Skin of body (tissue), 2 donors: Measurements from ENCODE around the gene SMARCB1. TPM values are rescaled to one million over a fixed set of nuclear protein-coding genes. Genes with fewer than 3 reads are reported as not detected.

Experiments
- DNase-seq: peaks from one replicate; lab custom pipeline; 2025; lab: John Stamatoyannopoulos, UW
- total RNA-seq: library from RNA; depleted of rRNA; stranded (reverse); fragments of >200 nt; gene quantifications from one replicate; pipeline ENCODE4 v1.2.3, GENCODE V29; 2014

Gene SMARCB1
- total RNA-seq, 1 donor from 2014 or later = 24.8 TPM

DNA sequence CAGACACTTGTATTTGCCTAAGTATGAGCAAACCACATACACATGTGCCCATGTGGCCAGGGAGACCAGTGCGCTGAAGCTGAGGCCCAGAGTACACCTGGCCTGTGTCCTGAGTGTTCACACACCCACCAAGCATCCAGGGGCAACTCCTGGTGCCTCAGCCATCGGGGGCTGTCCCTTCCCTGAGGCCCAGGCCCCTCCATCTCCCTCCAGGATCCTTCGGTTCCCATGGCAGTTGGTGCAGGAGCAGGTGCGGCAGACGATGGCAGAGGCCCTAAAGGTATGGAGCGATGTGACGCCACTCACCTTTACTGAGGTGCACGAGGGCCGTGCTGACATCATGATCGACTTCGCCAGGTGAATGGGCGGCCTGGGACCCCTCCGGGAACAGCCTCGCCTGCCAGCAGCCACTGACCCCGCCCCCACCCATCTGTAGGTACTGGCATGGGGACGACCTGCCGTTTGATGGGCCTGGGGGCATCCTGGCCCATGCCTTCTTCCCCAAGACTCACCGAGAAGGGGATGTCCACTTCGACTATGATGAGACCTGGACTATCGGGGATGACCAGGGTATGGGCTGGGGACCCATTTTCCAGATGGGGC lies 6.5 kb upstream of the SMARCB1 start:
- no peak for DNase-seq

DNA sequence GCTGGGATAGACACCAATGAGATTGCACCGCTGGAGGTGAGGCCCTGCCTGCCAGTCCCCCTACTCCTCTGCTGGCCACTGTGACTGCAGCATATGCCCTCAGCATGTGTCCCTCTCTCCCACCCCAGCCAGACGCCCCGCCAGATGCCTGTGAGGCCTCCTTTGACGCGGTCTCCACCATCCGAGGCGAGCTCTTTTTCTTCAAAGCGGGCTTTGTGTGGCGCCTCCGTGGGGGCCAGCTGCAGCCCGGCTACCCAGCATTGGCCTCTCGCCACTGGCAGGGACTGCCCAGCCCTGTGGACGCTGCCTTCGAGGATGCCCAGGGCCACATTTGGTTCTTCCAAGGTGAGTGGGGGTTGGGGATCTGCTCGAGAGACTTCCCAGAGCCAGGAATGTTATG lies 5.7 kb upstream of the SMARCB1 start:
- no peak for DNase-seq

DNA sequence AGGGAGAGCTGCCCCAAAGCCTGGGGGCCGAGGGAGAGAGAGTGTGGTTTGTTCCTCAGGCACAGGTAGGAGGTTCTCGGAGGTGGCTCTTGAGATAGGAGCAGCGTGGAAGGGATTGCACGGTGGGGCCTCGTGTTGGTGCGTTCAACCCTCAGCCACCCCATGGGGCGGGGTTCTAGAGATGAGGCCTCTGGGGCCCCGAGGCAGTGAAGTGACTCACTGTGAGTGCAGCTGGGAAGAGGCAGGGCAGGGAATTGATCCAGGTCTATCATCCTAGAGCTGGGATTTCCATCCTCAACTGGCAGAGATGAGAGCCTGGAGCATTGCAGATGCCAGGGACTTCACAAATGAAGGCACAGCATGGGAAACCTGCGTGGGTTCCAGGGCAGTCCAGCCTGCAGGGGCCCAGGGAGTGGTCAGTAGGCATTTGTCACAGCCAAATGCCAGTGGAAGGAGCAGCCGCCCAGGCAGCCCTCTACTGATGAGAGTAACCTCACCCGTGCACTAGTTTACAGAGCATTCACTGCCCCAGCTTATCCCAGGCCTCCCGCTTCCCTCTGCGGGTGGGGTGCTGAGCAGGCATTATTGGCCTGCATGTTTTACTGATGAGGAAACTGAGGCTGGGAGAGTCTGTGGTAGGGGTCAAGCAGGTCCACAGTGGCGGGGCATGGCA lies 5.1 kb upstream of the SMARCB1 start:
- peak; percentile 22 for DNase-seq

DNA sequence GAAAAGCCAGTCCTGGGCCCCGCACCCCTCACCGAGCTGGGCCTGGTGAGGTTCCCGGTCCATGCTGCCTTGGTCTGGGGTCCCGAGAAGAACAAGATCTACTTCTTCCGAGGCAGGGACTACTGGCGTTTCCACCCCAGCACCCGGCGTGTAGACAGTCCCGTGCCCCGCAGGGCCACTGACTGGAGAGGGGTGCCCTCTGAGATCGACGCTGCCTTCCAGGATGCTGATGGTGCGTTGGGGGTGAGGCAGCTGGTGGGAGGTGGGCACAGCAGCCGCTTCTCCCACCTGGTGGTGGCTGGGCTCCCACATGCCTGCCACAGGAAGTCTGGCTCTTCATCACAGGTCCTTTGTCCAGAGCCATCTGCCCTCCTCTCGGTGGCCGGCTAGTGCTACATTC lies 4.5 kb upstream of the SMARCB1 start:
- DNase-seq = no peak

DNA sequence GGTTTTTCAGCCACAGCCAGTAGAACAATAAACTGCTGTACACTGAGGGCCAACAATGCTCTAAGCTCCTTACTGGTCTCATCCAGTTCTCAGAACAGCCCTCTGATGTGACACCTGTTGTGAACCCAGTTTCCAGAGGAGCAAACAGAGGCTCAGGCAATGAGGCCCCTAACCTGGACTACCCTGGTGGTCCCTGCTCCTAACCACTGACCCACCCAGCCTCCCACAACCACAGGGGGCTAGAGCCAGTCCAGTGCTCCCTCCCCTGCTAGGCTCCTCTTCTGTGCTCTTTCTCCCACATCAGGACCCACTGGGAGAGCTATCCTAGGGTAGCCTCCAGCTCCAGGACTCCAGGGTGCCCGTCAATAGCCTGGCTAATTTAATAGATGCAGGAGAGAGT lies 4.1 kb upstream of the SMARCB1 start:
- no peak for DNase-seq

DNA sequence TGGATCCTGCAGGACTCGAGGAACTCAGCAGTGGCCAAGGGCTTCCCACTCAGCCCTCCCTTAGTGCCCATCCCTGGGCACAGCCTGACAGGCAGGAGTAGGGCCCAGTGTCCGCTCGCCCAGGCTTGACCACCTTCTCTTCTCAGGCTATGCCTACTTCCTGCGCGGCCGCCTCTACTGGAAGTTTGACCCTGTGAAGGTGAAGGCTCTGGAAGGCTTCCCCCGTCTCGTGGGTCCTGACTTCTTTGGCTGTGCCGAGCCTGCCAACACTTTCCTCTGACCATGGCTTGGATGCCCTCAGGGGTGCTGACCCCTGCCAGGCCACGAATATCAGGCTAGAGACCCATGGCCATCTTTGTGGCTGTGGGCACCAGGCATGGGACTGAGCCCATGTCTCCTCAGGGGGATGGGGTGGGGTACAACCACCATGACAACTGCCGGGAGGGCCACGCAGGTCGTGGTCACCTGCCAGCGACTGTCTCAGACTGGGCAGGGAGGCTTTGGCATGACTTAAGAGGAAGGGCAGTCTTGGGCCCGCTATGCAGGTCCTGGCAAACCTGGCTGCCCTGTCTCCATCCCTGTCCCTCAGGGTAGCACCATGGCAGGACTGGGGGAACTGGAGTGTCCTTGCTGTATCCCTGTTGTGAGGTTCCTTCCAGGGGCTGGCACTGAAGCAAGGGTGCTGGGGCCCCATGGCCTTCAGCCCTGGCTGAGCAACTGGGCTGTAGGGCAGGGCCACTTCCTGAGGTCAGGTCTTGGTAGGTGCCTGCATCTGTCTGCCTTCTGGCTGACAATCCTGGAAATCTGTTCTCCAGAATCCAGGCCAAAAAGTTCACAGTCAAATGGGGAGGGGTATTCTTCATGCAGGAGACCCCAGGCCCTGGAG lies 3.3 kb upstream of the SMARCB1 start:
- DNase-seq = no peak

DNA sequence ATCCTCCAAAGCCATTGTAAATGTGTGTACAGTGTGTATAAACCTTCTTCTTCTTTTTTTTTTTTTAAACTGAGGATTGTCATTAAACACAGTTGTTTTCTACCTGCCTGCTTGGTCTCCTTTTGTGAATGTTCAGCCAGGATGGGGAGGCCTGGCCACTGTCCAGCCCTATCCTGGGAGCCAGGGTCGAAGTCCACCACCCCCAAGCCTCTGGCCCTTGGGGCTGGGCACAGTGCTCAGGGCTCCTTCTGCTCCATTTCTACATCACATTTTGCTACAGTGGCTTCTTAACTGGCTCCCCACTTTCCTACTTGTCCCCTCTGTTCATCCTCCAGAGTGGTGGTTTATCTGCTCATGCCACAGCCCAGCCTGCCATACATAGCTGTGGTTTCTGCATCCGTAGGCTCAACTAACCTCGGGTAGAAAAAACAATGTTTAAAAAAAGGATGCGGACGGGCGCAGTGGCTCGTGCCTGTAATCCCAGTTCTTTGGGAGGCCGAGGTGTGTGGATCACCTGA lies 2.5 kb upstream of the SMARCB1 start:
- no peak for DNase-seq

DNA sequence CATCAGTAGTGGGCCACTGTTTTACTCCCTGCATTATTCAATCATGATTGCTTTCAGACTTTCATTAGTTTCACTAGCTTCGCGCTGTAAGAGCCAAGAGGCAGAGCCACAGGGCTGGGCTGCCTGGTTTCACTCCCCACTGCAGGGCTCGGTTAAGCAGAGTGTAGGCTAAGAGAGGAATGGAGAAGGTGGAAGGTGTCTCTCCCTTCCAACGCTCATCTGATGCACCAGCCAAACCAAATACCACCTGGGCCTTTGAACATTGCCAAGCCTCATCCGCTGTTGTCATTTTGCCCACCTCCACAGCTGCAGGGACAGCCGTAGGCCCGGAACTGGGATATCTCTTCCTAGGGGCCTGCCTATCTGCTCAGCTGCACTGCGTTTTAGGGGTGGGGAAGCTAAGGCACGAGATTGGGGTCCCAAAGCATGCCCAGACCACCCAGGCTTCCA lies 480 bp upstream of the SMARCB1 start:
- DNase-seq = no peak

DNA sequence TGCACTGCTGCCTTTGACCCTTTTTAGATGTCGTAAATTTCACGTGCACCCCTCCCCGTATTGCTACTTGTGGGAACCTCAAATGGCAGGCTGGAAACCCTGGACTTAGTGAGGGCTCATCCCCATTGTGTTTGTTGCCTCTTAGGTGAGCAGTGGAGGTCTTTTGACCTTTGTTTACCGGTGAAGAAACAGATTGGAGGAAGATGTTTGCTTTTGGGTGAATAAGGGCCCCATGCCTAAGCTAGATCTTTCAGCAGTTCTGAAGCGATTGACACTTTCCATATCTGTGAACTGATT lies 782 bp downstream of the SMARCB1 start:
- DNase-seq = no peak

DNA sequence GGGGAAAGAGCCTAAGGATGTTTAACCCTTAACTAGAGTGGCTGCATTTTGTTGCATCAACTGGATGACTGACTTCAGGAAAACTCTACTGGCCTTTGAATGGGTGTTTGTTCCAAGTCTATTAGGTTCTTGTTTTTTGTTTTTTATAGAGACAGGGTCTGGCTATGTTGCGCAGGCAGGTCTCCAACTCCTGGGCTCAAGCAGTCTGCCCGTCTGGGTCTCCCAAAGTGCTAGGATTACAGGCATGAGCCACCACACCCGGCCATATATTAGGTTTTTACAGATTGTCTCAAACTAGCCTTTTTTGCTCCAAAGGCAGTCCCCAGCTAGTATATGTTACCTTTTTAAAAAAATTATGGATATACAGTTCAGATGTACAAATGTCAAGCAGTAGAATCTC lies 1.1 kb downstream of the SMARCB1 start:
- DNase-seq = no peak

DNA sequence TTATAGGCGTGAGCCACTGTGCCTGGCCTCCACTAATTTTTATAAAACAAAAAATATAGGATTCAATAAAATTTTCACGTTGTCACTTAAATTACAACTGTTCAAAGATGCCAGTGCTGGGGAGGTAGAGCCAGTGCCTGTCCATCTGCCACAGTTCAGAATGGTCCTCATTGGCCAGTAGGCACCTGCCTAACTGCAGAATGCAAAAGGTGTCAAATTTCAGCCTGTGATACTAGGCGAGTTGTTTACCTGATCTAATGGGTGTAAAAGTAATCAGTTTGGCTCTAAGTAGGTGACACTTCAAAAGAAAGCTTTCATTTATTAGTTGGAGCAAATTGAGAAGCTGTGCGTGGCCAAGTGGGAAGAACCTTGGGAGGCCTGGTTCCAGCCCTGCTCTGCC lies 2.4 kb downstream of the SMARCB1 start:
- DNase-seq = no peak

DNA sequence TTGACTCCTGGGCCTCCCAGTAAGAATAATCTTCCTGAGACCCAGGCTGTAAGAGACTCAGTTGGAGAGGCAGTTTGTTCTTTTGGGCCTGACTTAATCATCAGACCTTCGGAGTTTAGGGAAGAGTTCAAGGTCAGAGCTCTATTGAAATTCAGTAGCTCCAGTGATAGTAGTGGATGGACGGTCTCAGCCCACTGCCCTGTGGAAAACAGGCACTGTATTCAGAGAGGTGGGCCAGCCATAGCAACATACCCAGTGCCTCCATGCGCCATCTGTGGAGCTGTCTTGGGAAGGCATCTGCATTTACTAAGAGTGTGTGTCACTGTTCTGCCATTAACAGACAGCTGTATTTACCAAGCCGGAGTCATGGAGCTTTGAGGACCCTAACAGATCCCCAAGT lies 2.9 kb downstream of the SMARCB1 start:
- DNase-seq = no peak

DNA sequence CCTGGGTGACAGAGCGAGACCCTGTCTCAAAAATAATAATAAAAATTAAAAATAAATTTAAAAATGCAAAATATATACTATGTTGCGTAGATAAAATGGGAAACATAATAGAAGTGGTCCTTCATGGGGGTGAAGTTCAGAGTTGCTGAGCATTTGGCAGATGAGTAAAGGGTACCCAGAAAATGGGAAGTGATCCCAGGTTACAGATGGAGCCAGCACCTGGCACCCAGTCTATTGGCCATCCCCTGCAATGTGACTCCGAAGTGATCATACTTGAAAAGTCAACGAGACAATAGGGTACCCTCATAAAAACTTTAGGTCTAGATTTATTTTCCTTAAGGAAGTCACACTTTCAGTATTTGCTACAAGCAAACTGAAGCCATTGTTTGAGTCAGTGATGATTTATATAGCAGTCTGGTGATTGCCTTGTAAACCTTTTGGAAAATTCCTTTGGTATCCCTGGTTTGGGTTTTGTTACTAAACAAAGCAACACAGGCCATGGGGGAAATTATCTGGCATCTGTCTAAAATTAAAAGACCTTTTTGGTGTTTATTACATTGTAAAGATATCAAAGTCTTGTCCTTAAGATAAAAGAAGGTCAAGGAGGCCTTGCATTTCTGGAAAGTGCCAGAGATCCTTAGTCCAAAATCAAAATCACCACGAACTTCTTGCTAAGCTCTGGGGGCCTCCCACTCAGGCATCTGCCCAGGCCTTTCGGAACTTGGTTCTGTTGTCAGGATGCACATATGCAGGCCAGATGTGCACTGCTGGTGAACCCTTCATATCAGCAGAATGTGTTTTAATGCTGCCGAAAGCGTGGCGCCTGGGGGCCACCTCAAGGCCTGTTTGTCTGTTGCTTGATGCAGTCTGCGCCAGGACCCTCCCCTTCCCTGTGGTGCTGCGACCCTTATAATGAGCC lies 4.3 kb downstream of the SMARCB1 start:
- peak; percentile 90 for DNase-seq

DNA sequence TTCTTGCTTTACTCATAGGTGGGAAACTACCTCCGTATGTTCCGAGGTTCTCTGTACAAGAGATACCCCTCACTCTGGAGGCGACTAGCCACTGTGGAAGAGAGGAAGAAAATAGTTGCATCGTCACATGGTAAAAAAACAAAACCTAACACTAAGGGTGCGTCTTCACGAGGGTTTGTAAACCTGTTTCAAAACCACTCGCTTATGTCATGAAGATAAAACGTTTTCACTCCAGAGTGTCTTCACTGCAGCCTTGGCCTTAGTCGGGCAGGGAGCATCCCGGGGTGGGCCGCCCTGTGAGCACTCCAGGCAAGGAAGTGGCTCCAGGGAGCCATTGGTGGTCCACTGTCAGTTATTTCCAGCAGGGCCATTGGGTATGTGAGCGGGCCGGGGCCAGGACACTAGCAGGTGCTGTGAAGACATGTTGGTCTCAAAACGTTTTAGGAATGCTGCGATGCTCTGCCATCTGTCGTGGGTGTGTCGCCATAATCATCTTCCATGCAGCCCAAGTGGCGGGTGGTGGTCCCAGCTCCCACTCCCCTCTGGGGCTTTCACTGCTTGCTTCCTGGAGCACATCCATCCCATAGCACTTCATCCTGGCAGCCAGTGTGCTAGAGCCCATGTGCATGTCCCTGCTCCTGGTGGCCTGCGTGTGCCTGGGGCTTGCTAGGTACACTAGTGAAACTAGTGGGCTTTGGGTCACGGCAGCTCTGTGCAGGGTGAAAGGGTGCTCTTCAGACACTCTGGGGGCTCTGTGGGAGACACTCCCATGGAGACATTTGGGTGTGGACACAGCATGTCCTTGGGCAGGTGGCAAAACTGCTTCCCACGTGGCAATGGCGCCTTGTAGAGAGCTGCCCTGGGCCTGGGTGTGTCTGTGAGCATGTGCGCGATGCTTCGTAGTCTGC lies 5.2 kb downstream of the SMARCB1 start:
- DNase-seq = no peak

DNA sequence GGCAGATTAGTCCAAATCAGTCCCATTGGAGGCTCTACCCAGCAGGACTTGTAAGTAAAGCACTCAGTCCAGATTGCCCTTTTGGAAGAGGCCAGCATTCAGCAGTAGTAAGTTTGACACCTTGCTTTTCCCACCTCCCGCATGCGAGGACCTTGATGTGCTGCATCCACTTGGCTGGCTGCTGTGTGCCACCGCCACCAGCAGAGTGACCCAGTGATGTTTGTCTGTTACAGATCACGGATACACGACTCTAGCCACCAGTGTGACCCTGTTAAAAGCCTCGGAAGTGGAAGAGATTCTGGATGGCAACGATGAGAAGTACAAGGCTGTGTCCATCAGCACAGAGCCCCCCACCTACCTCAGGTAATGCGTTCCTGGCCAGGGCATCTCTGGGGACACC lies 6.6 kb downstream of the SMARCB1 start:
- no peak for DNase-seq

DNA sequence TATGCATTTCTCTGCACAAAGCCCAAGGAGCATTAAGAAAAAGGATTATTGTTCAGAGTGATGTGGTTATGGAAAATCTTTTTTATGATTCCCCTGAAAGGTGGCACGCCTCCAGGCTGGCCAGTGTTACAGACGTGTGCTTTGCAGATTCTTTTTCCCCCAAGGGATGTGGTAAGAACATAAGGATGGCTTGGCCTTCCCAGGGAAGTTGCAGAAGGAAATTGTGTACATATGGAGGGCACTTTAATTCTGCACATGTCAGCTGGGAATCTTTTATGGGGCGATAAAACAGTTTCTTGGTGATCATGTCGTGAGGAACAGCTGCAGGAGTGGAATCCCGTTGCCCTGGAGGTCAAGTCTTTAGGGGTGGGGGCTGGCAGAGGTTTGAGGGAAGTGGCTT lies 9.7 kb downstream of the SMARCB1 start:
- peak; percentile 75 for DNase-seq

DNA sequence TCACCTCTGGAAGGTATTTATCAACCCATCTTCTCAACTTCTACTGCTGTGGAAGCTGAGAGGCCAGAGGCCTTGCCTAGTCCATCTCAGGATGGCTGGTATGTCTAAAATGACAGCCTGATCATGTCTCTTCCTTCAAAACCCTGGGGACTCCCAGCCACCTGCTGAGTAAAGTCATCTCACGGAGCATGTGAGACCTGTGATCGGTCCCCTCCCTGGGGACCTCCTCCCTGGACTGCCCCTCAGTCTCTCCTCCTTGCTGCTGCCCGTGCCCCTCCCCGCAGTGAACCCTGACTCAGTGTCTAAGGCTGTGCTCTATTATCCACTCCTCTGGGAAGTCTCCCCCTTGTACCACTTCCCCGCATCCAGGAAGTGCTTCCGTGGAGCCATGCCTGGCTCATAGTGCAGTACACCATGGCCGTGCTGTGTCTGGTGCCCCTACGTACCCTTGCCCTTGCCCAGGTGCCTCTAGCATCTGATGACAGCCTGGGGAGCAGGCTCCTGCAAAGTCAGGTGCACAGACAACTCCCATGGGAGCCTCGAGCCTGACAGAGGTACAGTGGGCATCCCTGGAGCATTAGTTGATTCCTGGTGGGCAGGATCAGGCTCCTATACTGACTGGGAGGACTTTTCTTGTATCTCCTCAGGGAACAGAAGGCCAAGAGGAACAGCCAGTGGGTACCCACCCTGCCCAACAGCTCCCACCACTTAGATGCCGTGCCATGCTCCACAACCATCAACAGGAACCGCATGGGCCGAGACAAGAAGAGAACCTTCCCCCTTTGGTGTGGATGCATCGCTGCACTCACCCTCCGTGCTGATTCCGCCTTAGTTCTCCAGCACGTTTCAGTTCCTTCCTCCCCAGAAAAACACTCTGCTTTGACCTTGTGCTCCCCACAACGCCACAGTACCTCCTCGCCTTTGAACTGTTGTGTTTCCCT lies 13.8 kb downstream of the SMARCB1 start:
- no peak for DNase-seq

DNA sequence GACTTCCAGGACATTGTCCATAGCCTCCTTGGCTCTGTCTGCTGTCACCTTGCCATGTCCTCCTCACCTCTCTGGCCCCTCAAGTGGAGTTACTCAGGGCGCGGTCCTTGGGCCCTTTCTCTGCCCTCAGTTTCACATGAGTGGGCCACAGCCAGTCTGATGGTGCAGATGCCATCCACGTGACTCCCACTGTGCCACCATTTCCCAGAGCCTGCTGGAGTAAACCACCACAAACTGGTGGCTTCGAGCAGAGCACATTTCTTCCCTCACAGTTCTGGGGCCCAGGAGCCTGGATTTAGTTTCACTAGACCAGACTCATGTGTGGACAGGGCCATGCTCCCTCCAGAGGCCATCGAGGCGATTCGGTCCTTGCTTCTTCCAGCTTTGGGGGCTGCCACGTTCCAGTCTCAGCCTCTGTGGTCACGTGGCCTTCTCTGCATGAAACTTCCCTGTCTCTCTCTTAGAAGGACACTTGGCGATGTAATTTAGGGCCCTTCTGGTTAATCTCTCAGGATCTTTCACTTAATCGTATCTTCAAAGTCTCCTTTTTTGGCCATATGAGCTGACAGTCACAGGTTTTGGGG lies 14.6 kb downstream of the SMARCB1 start:
- no peak for DNase-seq

DNA sequence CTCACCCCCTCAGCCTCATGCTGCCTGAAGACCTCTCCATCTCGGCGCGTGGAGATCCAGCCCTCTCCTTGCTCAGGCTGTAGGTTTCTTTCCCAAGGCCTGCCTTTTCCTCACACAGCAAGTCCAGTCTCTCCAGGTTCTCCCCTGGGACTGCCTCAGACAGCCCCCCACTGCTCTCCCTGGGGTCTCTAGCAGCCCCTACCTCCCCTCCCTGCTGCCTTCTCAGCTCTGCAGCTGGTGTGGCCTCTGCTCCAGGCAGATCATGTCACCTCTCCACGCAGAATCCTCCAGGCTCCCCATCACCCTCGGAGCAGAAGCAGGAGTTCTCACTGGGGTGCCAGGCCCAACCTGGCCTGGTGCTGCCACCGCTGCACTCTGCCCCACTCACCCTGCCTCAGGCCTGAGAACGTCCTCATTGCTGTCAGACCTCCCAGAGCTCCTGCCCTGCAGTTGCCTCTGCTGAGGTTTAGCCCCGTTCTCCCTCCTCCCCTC lies 15.2 kb downstream of the SMARCB1 start:
- DNase-seq = no peak
